ENCODE measurements around the gene KLK10.

KLK10 gene

DNA sequence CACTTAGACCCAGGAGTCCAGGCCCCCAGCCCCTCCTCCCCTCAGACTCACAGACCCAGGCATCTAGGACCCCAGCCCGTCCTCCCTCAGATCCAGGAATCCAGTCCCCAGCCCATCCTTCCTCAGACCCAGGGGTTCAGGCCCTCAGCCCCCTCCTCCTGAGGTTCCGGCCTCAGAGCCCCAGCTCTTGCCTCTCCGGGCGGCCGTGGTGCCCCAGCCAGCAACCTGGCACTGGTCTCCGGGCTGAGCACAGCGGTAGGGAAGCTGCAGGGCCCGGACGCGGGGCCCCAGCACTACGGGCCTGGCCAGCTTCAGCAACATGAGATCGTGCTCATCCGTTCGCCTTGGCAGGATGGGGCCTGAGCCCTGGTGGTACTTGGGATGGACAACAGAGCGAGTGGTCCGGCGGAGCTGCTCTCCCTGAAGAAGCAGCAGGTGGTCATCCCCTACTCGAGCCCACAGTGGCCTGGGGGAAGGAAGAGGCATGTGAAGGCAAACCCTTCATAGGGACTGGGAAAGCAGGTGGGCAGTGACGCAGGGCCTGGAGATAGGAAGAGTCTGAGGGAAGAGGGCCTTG, 3.7 kb downstream of the KLK10 start:
- H3K4me2 ChIP-seq (ENCODE audit: low read length) = no peak overlapping the region
- H3K27ac ChIP-seq (ENCODE audit: low read length) = no peak overlapping the region
- H4K20me1 ChIP-seq (ENCODE audit: insufficient read depth, low read length) = no peaks in the 10 kb centered on the region
- no peaks in the 10 kb centered on the region for H3K9me3 ChIP-seq (ENCODE audit: insufficient read depth, low read length)
- no peak overlapping the region for H3K4me3 ChIP-seq (ENCODE audit: low read length)
- H2AFZ ChIP-seq (ENCODE audit: low read depth, low read length) = no peak overlapping the region
- no peaks in the 10 kb centered on the region for H3K36me3 ChIP-seq (replicated peaks; ENCODE audit: low read depth, low read length)
- no peak for TF ChIP-seq CTCF (IDR thresholded peaks at IDR 0.05; ENCODE audit: low read depth, low read length)
- TF ChIP-seq EZH2phosphoT487 (IDR thresholded peaks at IDR 0.05; ENCODE audit: low read depth) = no peak
- no peaks in the 10 kb centered on the region for H3K4me1 ChIP-seq (ENCODE audit: low read length)
- H3K27me3 ChIP-seq (ENCODE audit: low read depth, low read length) = peaks cover 10% of the 10 kb centered on the region; the same call in 1 of the 2 replicates
- no peaks in the 10 kb centered on the region for H3K79me2 ChIP-seq (ENCODE audit: low read length)
- H3K9ac ChIP-seq (ENCODE audit: low read length) = no peak overlapping the region

DNA sequence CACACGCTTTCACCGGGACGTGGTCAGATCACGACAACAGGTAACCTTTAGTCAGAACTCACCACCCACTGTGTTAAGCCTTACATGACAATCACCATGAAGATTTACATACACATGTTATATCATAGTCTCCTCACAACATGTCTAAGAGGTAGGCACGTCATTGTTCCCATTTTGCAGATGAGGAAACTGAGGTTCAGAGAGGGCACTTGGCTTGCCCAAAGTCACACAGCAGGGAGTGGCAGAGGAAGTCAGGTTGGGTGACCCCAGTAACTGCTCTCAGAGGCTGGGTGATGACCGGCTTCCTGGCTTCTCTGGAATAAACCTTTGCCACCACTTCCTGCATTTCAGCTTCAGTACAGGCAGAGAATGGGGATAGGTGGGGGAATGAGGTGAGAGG, 5.3 kb downstream of the KLK10 start:
- no peaks in the 10 kb centered on the region for H3K9me3 ChIP-seq (ENCODE audit: insufficient read depth, low read length)
- TF ChIP-seq EZH2phosphoT487 (IDR thresholded peaks at IDR 0.05; ENCODE audit: low read depth) = no peak
- TF ChIP-seq CTCF (IDR thresholded peaks at IDR 0.05; ENCODE audit: low read depth, low read length) = no peak
- H3K27me3 ChIP-seq (ENCODE audit: low read depth, low read length) = peaks cover 15% of the 10 kb centered on the region; the same call in 1 of the 2 replicates
- H3K79me2 ChIP-seq (ENCODE audit: low read length) = no peaks in the 10 kb centered on the region
- no peak overlapping the region for H3K4me2 ChIP-seq (ENCODE audit: low read length)
- H3K9ac ChIP-seq (ENCODE audit: low read length) = no peak overlapping the region
- no peak overlapping the region for H3K27ac ChIP-seq (ENCODE audit: low read length)
- no peak overlapping the region for H3K4me3 ChIP-seq (ENCODE audit: low read length)
- H4K20me1 ChIP-seq (ENCODE audit: insufficient read depth, low read length) = no peaks in the 10 kb centered on the region
- no peak overlapping the region for H2AFZ ChIP-seq (ENCODE audit: low read depth, low read length)
- no peaks in the 10 kb centered on the region for H3K36me3 ChIP-seq (replicated peaks; ENCODE audit: low read depth, low read length)
- no peaks in the 10 kb centered on the region for H3K4me1 ChIP-seq (ENCODE audit: low read length)

- H3K36me3 ChIP-seq (replicated peaks; ENCODE audit: low read depth, low read length) = no peaks in the 10 kb centered on the region
- H3K27ac ChIP-seq (ENCODE audit: low read length) = no peak overlapping the region
- peaks cover 19% of the 10 kb centered on the region; the same call in 1 of the 2 replicates for H3K27me3 ChIP-seq (ENCODE audit: low read depth, low read length)
- H3K9ac ChIP-seq (ENCODE audit: low read length) = no peak overlapping the region
- no peaks in the 10 kb centered on the region for H3K4me1 ChIP-seq (ENCODE audit: low read length)
- TF ChIP-seq CTCF (IDR thresholded peaks at IDR 0.05; ENCODE audit: low read depth, low read length) = no peak
- no peak for TF ChIP-seq EZH2phosphoT487 (IDR thresholded peaks at IDR 0.05; ENCODE audit: low read depth)
- no peak overlapping the region for H3K4me2 ChIP-seq (ENCODE audit: low read length)
- H3K9me3 ChIP-seq (ENCODE audit: insufficient read depth, low read length) = no peaks in the 10 kb centered on the region
- no peaks in the 10 kb centered on the region for H3K79me2 ChIP-seq (ENCODE audit: low read length)
- H2AFZ ChIP-seq (ENCODE audit: low read depth, low read length) = no peak overlapping the region
- no peak overlapping the region for H3K4me3 ChIP-seq (ENCODE audit: low read length)
- H4K20me1 ChIP-seq (ENCODE audit: insufficient read depth, low read length) = no peaks in the 10 kb centered on the region
Observed at GRCh38 chr19:51012661-51013190, 6.8 kb downstream of the KLK10 start.

DNA sequence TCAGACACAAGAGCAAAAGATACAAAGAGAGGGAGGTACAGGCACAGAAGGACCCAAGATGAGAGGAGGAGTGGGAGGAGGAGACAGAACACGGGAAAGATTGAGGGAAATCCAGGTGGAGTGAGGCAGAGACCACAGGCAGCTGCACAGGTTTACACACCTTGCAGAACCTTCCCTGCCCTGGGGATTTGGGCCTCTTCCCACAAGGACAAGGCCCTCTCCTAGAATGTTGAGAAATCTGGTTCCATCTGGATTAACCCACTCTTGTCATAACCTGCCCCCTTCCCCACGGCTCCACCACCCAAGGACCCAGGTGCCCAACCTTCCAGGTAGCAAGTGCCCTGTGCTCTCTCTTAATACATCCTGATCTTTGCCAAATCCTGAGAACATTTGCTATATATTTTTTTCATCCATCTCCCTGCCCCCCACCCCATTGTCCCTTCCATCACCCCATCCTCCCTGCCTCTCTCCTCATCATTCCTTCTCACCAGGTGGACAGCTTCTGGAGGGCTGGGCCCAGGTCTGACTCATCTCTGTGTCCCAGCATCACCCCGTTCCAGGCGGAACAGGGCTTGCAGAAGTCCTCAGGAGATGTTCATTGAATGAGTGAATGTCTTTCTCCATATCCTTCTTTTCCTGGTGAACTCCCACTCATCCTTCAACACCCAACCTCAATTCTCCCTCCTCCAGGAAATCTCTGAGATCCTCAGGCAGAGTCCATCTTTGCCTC, 9.3 kb downstream of the KLK10 start:
- no peaks in the 10 kb centered on the region for H4K20me1 ChIP-seq (ENCODE audit: insufficient read depth, low read length)
- H3K4me2 ChIP-seq (ENCODE audit: low read length) = no peak overlapping the region
- H3K9ac ChIP-seq (ENCODE audit: low read length) = no peak overlapping the region
- TF ChIP-seq EZH2phosphoT487 (IDR thresholded peaks at IDR 0.05; ENCODE audit: low read depth) (no peak), CTCF (IDR thresholded peaks at IDR 0.05; ENCODE audit: low read depth, low read length) (no peak)
- H3K27me3 ChIP-seq (ENCODE audit: low read depth, low read length) = peaks cover 27% of the 10 kb centered on the region; the same call in 1 of the 2 replicates
- no peaks in the 10 kb centered on the region for H3K79me2 ChIP-seq (ENCODE audit: low read length)
- H3K4me3 ChIP-seq (ENCODE audit: low read length) = no peak overlapping the region
- no peak overlapping the region for H2AFZ ChIP-seq (ENCODE audit: low read depth, low read length)
- H3K27ac ChIP-seq (ENCODE audit: low read length) = no peak overlapping the region
- no peaks in the 10 kb centered on the region for H3K9me3 ChIP-seq (ENCODE audit: insufficient read depth, low read length)
- H3K36me3 ChIP-seq (replicated peaks; ENCODE audit: low read depth, low read length) = no peaks in the 10 kb centered on the region
- no peaks in the 10 kb centered on the region for H3K4me1 ChIP-seq (ENCODE audit: low read length)
